GM19452 (cell line): Measurements from ENCODE around the gene NEURL1.

Experiments used
- ATAC-seq: cut with Tn5 transposase; IDR thresholded peaks from one replicate; pipeline ENCODE4 v1.9.1; 2021; ENCODE audit not compliant: unreplicated experiment

The NEURL1 gene

GRCh38 chr10:103544657-103545310 lies 51.3 kb downstream of the NEURL1 start:
- ATAC-seq, result no peak

- no peak for ATAC-seq
These were observed 51.9 kb downstream of the NEURL1 start for GRCh38 chr10:103545366-103545765.

- no peak for ATAC-seq
These were observed 52.3 kb downstream of the NEURL1 start for GRCh38 chr10:103545771-103546281.

GRCh38 chr10:103546401-103546800 lies 52.9 kb downstream of the NEURL1 start:
- ATAC-seq, result no peak

- no peak for ATAC-seq
These were observed 54.0 kb downstream of the NEURL1 start for GRCh38 chr10:103547391-103547946.

GRCh38 chr10:103548006-103548405 lies 54.5 kb downstream of the NEURL1 start:
- no peak for ATAC-seq

GRCh38 chr10:103548581-103549348 lies 55.3 kb downstream of the NEURL1 start:
- no peak for ATAC-seq

GRCh38 chr10:103549349-103549685 lies 55.8 kb downstream of the NEURL1 start:
- no peak for ATAC-seq

- no peak for ATAC-seq
These were observed 56.7 kb downstream of the NEURL1 start for GRCh38 chr10:103550229-103550628.

- no peak for ATAC-seq
These were observed 58.4 kb downstream of the NEURL1 start for GRCh38 chr10:103551619-103552602.

- ATAC-seq, result no peak
These were observed 59.6 kb downstream of the NEURL1 start for GRCh38 chr10:103552856-103553742.

- no peak for ATAC-seq
These were observed 60.4 kb downstream of the NEURL1 start for GRCh38 chr10:103553743-103554487.

GRCh38 chr10:103554488-103555324 lies 61.2 kb downstream of the NEURL1 start:
- no peak for ATAC-seq

- no peak for ATAC-seq
These were observed 61.8 kb downstream of the NEURL1 start for GRCh38 chr10:103555325-103555649.

- ATAC-seq, result no peak
These were observed 62.2 kb downstream of the NEURL1 start for GRCh38 chr10:103555712-103556111.

GRCh38 chr10:103556383-103557007 lies 63.0 kb downstream of the NEURL1 start:
- ATAC-seq, result no peak

- no peak for ATAC-seq
These were observed 64.0 kb downstream of the NEURL1 start for GRCh38 chr10:103557455-103557854.

- ATAC-seq, result no peak
These were observed 65.4 kb downstream of the NEURL1 start for GRCh38 chr10:103558911-103559310.
